ENCODE data around the gene NACAD.

The NACAD gene

GRCh38 chr7:45088821-45089340 lies at the start of gene NACAD:
TSS of gene NACAD (minus strand) at chr7:45088969. CDS start at chr7:45088894, 75 bp downstream.
- Histone ChIP-seq H3K27ac (ENCODE audit: low read length) (no peak within 1 kb of the TSS), H3K4me2 (ENCODE audit: insufficient read depth, low read length) (no peak within 1 kb of the TSS), H3K4me3 (ENCODE audit: low read depth in 1 of 2, low read length in 2 of 2) (no peak within 1 kb of the TSS), H3K4me1 (ENCODE audit: insufficient read depth, low read length) (no peaks in the 10 kb centered on the region), H3K9me3 (ENCODE audit: insufficient read depth, low read length, severe bottlenecking) (no peaks in the 10 kb centered on the region), H3K9ac (ENCODE audit: low read depth, low read length) (no peak within 1 kb of the TSS), H2AFZ (ENCODE audit: low read depth, low read length) (no peak within 1 kb of the TSS), H4K20me1 (ENCODE audit: insufficient read depth, low read length) (no peaks in the 10 kb centered on the region), H3K36me3 (ENCODE audit: insufficient read depth, low read length) (no peaks in the 10 kb centered on the region), H3K79me2 (ENCODE audit: insufficient read depth, low read length) (no peaks in the 10 kb centered on the region), H3K27me3 (ENCODE audit: insufficient read depth, low read length, poor library complexity) (no peaks in the 10 kb centered on the region)
- DNase-seq (no peak), ATAC-seq (ENCODE audit: insufficient read depth, low read depth) (no peak)
- TF ChIP-seq CTCF (IDR thresholded peaks at IDR 0.05; ENCODE audit: borderline replicate concordance, extremely low read depth, low read length, poor library complexity, severe bottlenecking), result no peak
- no peak for TF ChIP-seq EZH2 (IDR thresholded peaks at IDR 0.05; ENCODE audit: borderline replicate concordance, low read depth, low read length, severe bottlenecking)

GRCh38 chr7:45136106-45137060 lies 47.6 kb upstream of the NACAD start:
- Histone ChIP-seq H3K27me3 (ENCODE audit: insufficient read depth, low read length, poor library complexity) (no peaks in the 10 kb centered on the region), H3K4me2 (ENCODE audit: insufficient read depth, low read length) (no peak overlapping the region), H3K79me2 (ENCODE audit: insufficient read depth, low read length) (no peaks in the 10 kb centered on the region), H2AFZ (ENCODE audit: low read depth, low read length) (peak overlapping the region; percentile 3; the same call in 1 of the 2 replicates), H4K20me1 (ENCODE audit: insufficient read depth, low read length) (no peaks in the 10 kb centered on the region), H3K4me3 (ENCODE audit: low read depth in 1 of 2, low read length in 2 of 2) (no peak overlapping the region), H3K4me1 (ENCODE audit: insufficient read depth, low read length) (peaks cover 2% of the 10 kb centered on the region; the same call in 1 of the 2 replicates), H3K9ac (ENCODE audit: low read depth, low read length) (no peak overlapping the region), H3K27ac (ENCODE audit: low read length) (no peak overlapping the region), H3K9me3 (ENCODE audit: insufficient read depth, low read length, severe bottlenecking) (no peaks in the 10 kb centered on the region), H3K36me3 (ENCODE audit: insufficient read depth, low read length) (no peaks in the 10 kb centered on the region)
- peak; percentile 69 for DNase-seq
- ATAC-seq (ENCODE audit: insufficient read depth, low read depth), result peak; percentile 95
- TF ChIP-seq EZH2 (IDR thresholded peaks at IDR 0.05; ENCODE audit: borderline replicate concordance, low read depth, low read length, severe bottlenecking), result no peak
- TF ChIP-seq CTCF (IDR thresholded peaks at IDR 0.05; ENCODE audit: borderline replicate concordance, extremely low read depth, low read length, poor library complexity, severe bottlenecking), result peak; percentile 97

GRCh38 chr7:45133877-45134276 lies 45.1 kb upstream of the NACAD start:
- Histone ChIP-seq H3K9me3 (ENCODE audit: insufficient read depth, low read length, severe bottlenecking) (no peaks in the 10 kb centered on the region), H3K4me2 (ENCODE audit: insufficient read depth, low read length) (no peak overlapping the region), H3K9ac (ENCODE audit: low read depth, low read length) (no peak overlapping the region), H3K79me2 (ENCODE audit: insufficient read depth, low read length) (no peaks in the 10 kb centered on the region), H3K4me1 (ENCODE audit: insufficient read depth, low read length) (peaks cover 2% of the 10 kb centered on the region; the same call in 1 of the 2 replicates), H3K4me3 (ENCODE audit: low read depth in 1 of 2, low read length in 2 of 2) (no peak overlapping the region), H4K20me1 (ENCODE audit: insufficient read depth, low read length) (no peaks in the 10 kb centered on the region), H3K27ac (ENCODE audit: low read length) (no peak overlapping the region), H3K36me3 (ENCODE audit: insufficient read depth, low read length) (no peaks in the 10 kb centered on the region), H3K27me3 (ENCODE audit: insufficient read depth, low read length, poor library complexity) (no peaks in the 10 kb centered on the region), H2AFZ (ENCODE audit: low read depth, low read length) (no peak overlapping the region)
- DNase-seq (no peak), ATAC-seq (ENCODE audit: insufficient read depth, low read depth) (no peak)
- TF ChIP-seq CTCF (IDR thresholded peaks at IDR 0.05; ENCODE audit: borderline replicate concordance, extremely low read depth, low read length, poor library complexity, severe bottlenecking), result no peak
- TF ChIP-seq EZH2 (IDR thresholded peaks at IDR 0.05; ENCODE audit: borderline replicate concordance, low read depth, low read length, severe bottlenecking), result no peak
